WTC11 (cell line): ENCODE measurements around the gene IMPDH1. TPM values are rescaled to one million over a fixed set of nuclear protein-coding genes. Genes with fewer than 3 reads are reported as not detected.

Source experiments
- CBFB ChIP-seq: sonication (generic); formaldehyde crosslinking; IDR thresholded peaks from 2 replicates; pipeline ENCODE4 v1.8.1; 2022; ENCODE audit warnings: mild to moderate bottlenecking, low read depth, missing genetic modification reagents
- EMX1 ChIP-seq: fragments of 250-450 bp; sonication (Bioruptor Pico); IDR thresholded peaks from 2 replicates; pipeline ENCODE4 v1.8.0; 2021; ENCODE audit warnings: mild to moderate bottlenecking
- ESRRA ChIP-seq: sonication (generic); formaldehyde crosslinking; IDR thresholded peaks from 2 replicates; pipeline ENCODE4 v1.8.1; 2022; ENCODE audit warnings: mild to moderate bottlenecking, missing genetic modification reagents, borderline replicate concordance
- GTF2I ChIP-seq: fragments of 250-450 bp; sonication (Bioruptor Pico); conservative IDR thresholded peaks from 2 replicates; pipeline ENCODE4 v1.4.0; 2021; ENCODE audit warnings: mild to moderate bottlenecking
- HMGXB4 ChIP-seq: sonication (generic); formaldehyde crosslinking; IDR thresholded peaks from 2 replicates; pipeline ENCODE4 v1.8.1; 2023; ENCODE audit warnings: mild to moderate bottlenecking, moderate library complexity, missing genetic modification reagents
- IRF2 ChIP-seq: sonication (generic); formaldehyde crosslinking; IDR thresholded peaks from 2 replicates; pipeline ENCODE4 v1.8.0; 2022; ENCODE audit warnings: low read depth, missing genetic modification reagents, borderline replicate concordance
- MAX ChIP-seq: sonication (generic); formaldehyde crosslinking; IDR thresholded peaks from 2 replicates; pipeline ENCODE4 v1.8.0; 2022; ENCODE audit warnings: mild to moderate bottlenecking, missing genetic modification reagents
- MLX ChIP-seq: sonication (generic); formaldehyde crosslinking; IDR thresholded peaks from 2 replicates; pipeline ENCODE4 v1.8.1; 2023; ENCODE audit warnings: mild to moderate bottlenecking, missing genetic modification reagents, moderate library complexity
- NFATC4 ChIP-seq: fragments of 250-450 bp; sonication (Bioruptor Pico); IDR thresholded peaks from 2 replicates; pipeline ENCODE4 v1.9.0; 2021; ENCODE audit warnings: mild to moderate bottlenecking
- NFYB ChIP-seq: sonication (generic); formaldehyde crosslinking; conservative IDR thresholded peaks from 2 replicates; pipeline ENCODE4 v1.8.0; 2022; ENCODE audit warnings: low read depth, missing genetic modification reagents
- PRRX2 ChIP-seq: fragments of 250-450 bp; sonication (Bioruptor Pico); IDR thresholded peaks from 2 replicates; pipeline ENCODE4 v1.8.0; 2021; ENCODE audit warnings: mild to moderate bottlenecking
- RORB ChIP-seq: fragments of 250-450 bp; sonication (Bioruptor Pico); IDR thresholded peaks from 2 replicates; pipeline ENCODE4 v1.9.0; 2021; ENCODE audit warnings: mild to moderate bottlenecking
- SMAD3 ChIP-seq: sonication (generic); formaldehyde crosslinking; IDR thresholded peaks from 2 replicates; pipeline ENCODE4 v1.8.0; 2022; ENCODE audit warnings: missing genetic modification reagents, mild to moderate bottlenecking, borderline replicate concordance
- TCF7 ChIP-seq: sonication (generic); formaldehyde crosslinking; IDR thresholded peaks from 2 replicates; pipeline ENCODE4 v1.8.0; 2022; ENCODE audit warnings: mild to moderate bottlenecking, low read depth, missing genetic modification reagents, moderate library complexity
- USF2 ChIP-seq: sonication (generic); formaldehyde crosslinking; IDR thresholded peaks from 2 replicates; pipeline ENCODE4 v1.8.1; 2023; ENCODE audit warnings: mild to moderate bottlenecking, missing genetic modification reagents, moderate library complexity
- ZBTB21 ChIP-seq: sonication (generic); formaldehyde crosslinking; IDR thresholded peaks from 2 replicates; pipeline ENCODE4 v1.8.1; 2023; ENCODE audit warnings: mild to moderate bottlenecking, missing genetic modification reagents, borderline replicate concordance
- ZNF423 ChIP-seq: fragments of 250-450 bp; sonication (Bioruptor Pico); IDR thresholded peaks from 2 replicates; pipeline ENCODE4 v2.1.2; 2022; ENCODE audit warnings: mild to moderate bottlenecking, moderate library complexity
- ZNF671 ChIP-seq: fragments of 250-450 bp; sonication (Bioruptor Pico); IDR thresholded peaks from 2 replicates; pipeline ENCODE4 v1.8.0; 2021; ENCODE audit warnings: mild to moderate bottlenecking
- total RNA-seq: library from RNA; stranded (reverse); gene quantifications from 3 replicates; pipeline ENCODE4 v1.2.3, GENCODE V29; 2021

IMPDH1 gene
- total RNA-seq, 1 experiment from 2014 or later = 54.2 TPM

- 0 out of 2 replicates have a peak, but pooled peaks have one; percentile 39 for TF ChIP-seq ESRRA (CRISPR knock-in tag)
- no peak for TF ChIP-seq NFYB
- peak; percentile 59; the same call in 1 of the 2 replicates for TF ChIP-seq IRF2 (CRISPR knock-in tag)
- TF ChIP-seq MLX = no peak
- TF ChIP-seq GTF2I (CRISPR knock-in tag) = no peak
- no peak for TF ChIP-seq NFATC4 (CRISPR knock-in tag)
- no peak for TF ChIP-seq EMX1
- TF ChIP-seq ZNF671 (CRISPR knock-in tag) = no peak
- TF ChIP-seq TCF7 (CRISPR knock-in tag) = 0 out of 2 replicates have a peak, but pooled peaks have one; percentile 35
- peak; percentile 89 for TF ChIP-seq MAX (CRISPR knock-in tag)
- no peak for TF ChIP-seq ZBTB21 (CRISPR knock-in tag)
- TF ChIP-seq USF2 (CRISPR knock-in tag) = no peak
- TF ChIP-seq HMGXB4 (CRISPR knock-in tag) = peak; percentile 66; the same call in 1 of the 2 replicates
- TF ChIP-seq RORB (CRISPR knock-in tag) = no peak
- peak; percentile 47; the same call in 1 of the 2 replicates for TF ChIP-seq ZNF423 (CRISPR knock-in tag)
- no peak for TF ChIP-seq CBFB (CRISPR knock-in tag)
- 0 out of 2 replicates have a peak, but pooled peaks have one; percentile 57 for TF ChIP-seq SMAD3 (CRISPR knock-in tag)
- no peak for TF ChIP-seq PRRX2 (CRISPR knock-in tag)
- TF ChIP-seq, all 79 proteins: peak for 29
These were observed 66.0 kb downstream of the IMPDH1 start, which contains the start of gene RBM28 (continued) for GRCh38 chr7:128343554-128344430.

Other genes with a start within 250 kb of the IMPDH1 start
- gene LEP, start 168.7 kb downstream of the IMPDH1 start, total RNA-seq = not detected in 3 replicates
- gene RBM28, start 66.1 kb downstream of the IMPDH1 start, total RNA-seq = 51.5 to 66.1 TPM (median 56.2 TPM) in 3 replicates
- gene PRRT4, start 48.3 kb downstream of the IMPDH1 start, total RNA-seq = 0.92 to 1.5 TPM (median 1.2 TPM) in 3 replicates
- 28.3 to 29.5 TPM (median 28.7 TPM) in 3 replicates for gene HILPDA, start 45.9 kb upstream of the IMPDH1 start, total RNA-seq
- gene METTL2B, start 66.8 kb upstream of the IMPDH1 start, total RNA-seq = 38.6 to 40.4 TPM (median 39.6 TPM) in 3 replicates